Measurements from ENCODE around the gene CAGE1.

DNA sequence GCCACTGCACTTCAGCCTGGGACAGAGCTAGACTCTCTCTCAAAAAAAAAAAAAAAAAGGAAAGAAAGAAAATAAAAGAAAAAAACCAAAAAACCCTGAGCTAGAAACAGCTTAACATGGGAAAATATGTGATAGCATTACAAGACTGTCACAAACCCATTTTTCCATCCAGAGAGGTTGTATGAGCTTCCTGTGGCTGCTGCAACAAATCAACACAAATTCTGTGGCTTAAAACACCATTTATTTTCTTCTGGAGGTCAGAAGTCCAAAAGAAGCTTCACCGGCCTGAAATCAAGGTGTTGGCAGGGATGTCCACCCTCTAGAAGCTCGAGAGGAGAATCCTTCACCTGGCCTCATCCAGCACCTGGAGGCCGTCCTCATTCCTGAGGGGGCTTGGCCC lies 54.9 kb downstream of the CAGE1 start:
- TF ChIP-seq, protein P1, sequence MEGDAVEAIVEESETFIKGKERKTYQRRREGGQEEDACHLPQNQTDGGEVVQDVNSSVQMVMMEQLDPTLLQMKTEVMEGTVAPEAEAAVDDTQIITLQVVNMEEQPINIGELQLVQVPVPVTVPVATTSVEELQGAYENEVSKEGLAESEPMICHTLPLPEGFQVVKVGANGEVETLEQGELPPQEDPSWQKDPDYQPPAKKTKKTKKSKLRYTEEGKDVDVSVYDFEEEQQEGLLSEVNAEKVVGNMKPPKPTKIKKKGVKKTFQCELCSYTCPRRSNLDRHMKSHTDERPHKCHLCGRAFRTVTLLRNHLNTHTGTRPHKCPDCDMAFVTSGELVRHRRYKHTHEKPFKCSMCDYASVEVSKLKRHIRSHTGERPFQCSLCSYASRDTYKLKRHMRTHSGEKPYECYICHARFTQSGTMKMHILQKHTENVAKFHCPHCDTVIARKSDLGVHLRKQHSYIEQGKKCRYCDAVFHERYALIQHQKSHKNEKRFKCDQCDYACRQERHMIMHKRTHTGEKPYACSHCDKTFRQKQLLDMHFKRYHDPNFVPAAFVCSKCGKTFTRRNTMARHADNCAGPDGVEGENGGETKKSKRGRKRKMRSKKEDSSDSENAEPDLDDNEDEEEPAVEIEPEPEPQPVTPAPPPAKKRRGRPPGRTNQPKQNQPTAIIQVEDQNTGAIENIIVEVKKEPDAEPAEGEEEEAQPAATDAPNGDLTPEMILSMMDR (IDR thresholded peaks at IDR 0.05; ENCODE audit: poor library complexity), result no peak
- TF ChIP-seq EZH2phosphoT487 (IDR thresholded peaks at IDR 0.05; ENCODE audit: low read depth, severe bottlenecking, unreplicated experiment), result no peak

Measured in hepatocyte (in vitro differentiated cells).